ENCODE data around the gene SPIC.

Gene SPIC

GRCh38 chr12:101536069-101536674 lies 61.0 kb downstream of the SPIC start:
- no peak for DNase-seq (ENCODE audit: low read depth in 2 of 2)

All from stimulated activated CD4-positive, alpha-beta T cell treated with anti-CD3 and anti-CD28 coated beads, Interleukin-12 subunit alpha, Interleukin-12 subunit beta, amount 100 ng/mL, for 24 hours (primary cell).